Naive thymus-derived CD4-positive, alpha-beta T cell (primary cell): ENCODE results near the gene ARHGAP6. TPM values are rescaled to one million over a fixed set of nuclear protein-coding genes. Genes with fewer than 3 reads are reported as not detected.

ENCODE experiments used
- ATAC-seq: fragments of 150-1000 bp; cut with Tn5 transposase; 2 replicates; pipeline ENCODE4 v1.10.0; 2021; ENCODE audit warnings: mild to moderate bottlenecking, moderate library complexity
- CTCF ChIA-PET: fragments of 350-600 bp; sonication (Branson Sonifier 250); formaldehyde crosslinking; loops from one replicate; lab custom pipeline; 2021; ENCODE audit warnings: antibody characterized with exemption; lab: Charles Lee
- POLR2A ChIA-PET: fragments of 350-600 bp; sonication (Branson Sonifier 250); formaldehyde crosslinking; loops from one replicate; lab custom pipeline; 2021; ENCODE audit warnings: antibody characterized with exemption, inconsistent platforms; lab: Charles Lee
- DNase-seq, 9 donors: peaks; one replicate each; pipeline versions ENCODE4 v3.0.0 to v3.0.0-alpha.2; 2020 to 2022; ENCODE audit warnings: mixed read lengths in 1 of 9
- H3K27ac ChIP-seq: one replicate; pipeline ENCODE4 v1.7.0; 2013; ENCODE audit warnings: mild to moderate bottlenecking, low read depth, low read length, moderate library complexity
- H3K27me3 ChIP-seq, 2 donors: one replicate each; pipeline ENCODE4 v1.7.0; 2013; ENCODE audit warnings: low read length in 2 of 2, mild to moderate bottlenecking in 2 of 2, moderate library complexity in 2 of 2; ENCODE audit not compliant: control insufficient read depth in 2 of 2, insufficient read depth in 2 of 2
- H3K36me3 ChIP-seq, 3 experiments: 1 replicate in 2 of 3; 2 replicates in 1 of 3; pipeline ENCODE4 v1.7.0; 2013; ENCODE audit warnings: low read length in 3 of 3, mild to moderate bottlenecking in 3 of 3, moderate library complexity in 1 of 3; ENCODE audit not compliant: insufficient read depth in 3 of 3, control insufficient read depth in 2 of 3
- H3K4me1 ChIP-seq, 2 donors: one replicate each; pipeline ENCODE4 v1.7.0; 2013; ENCODE audit warnings: low read length in 2 of 2, mild to moderate bottlenecking in 2 of 2, moderate library complexity in 1 of 2; ENCODE audit not compliant: control insufficient read depth in 2 of 2, insufficient read depth in 2 of 2
- H3K4me3 ChIP-seq: 2 replicates; pipeline ENCODE4 v1.7.0; 2013; ENCODE audit warnings: mild to moderate bottlenecking, low read length
- H3K9me3 ChIP-seq, 3 experiments: 1 replicate in 2 of 3; 2 replicates in 1 of 3; pipeline ENCODE4 v1.7.0; 2013; ENCODE audit warnings: low read length in 3 of 3; ENCODE audit not compliant: control insufficient read depth in 2 of 3
- H3K27ac Mint-ChIP-seq, 9 donors: one replicate each; pipeline ENCODE4 v1.8.0; 2020 to 2022; ENCODE audit warnings: mixed read lengths in 9 of 9, mild to moderate bottlenecking in 8 of 9, moderate library complexity in 5 of 9, inconsistent platforms in 2 of 9
- H3K27me3 Mint-ChIP-seq, 5 donors: one replicate each; pipeline ENCODE4 v1.8.0; 2021 to 2022; ENCODE audit warnings: mixed read lengths in 5 of 5, mild to moderate bottlenecking in 1 of 5
- H3K36me3 Mint-ChIP-seq, 5 donors: one replicate each; pipeline ENCODE4 v1.8.0; 2020 to 2022; ENCODE audit warnings: mixed read lengths in 5 of 5, mild to moderate bottlenecking in 3 of 5, inconsistent platforms in 1 of 5
- H3K4me1 Mint-ChIP-seq, 7 donors: one replicate each; pipeline ENCODE4 v1.8.0; 2020 to 2022; ENCODE audit warnings: mixed read lengths in 7 of 7, mild to moderate bottlenecking in 3 of 7, inconsistent platforms in 1 of 7
- H3K4me3 Mint-ChIP-seq, 10 donors: one replicate each; pipeline ENCODE4 v1.8.0; 2020 to 2022; ENCODE audit warnings: mild to moderate bottlenecking in 10 of 10, mixed read lengths in 10 of 10, moderate library complexity in 6 of 10, inconsistent platforms in 2 of 10
- H3K9me3 Mint-ChIP-seq, 11 donors: one replicate each; pipeline ENCODE4 v1.8.0; 2020 to 2022; ENCODE audit warnings: mixed read lengths in 11 of 11, mild to moderate bottlenecking in 4 of 11, inconsistent platforms in 1 of 11, moderate library complexity in 1 of 11
- intact Hi-C, 2 donors: fragments of 100-400 bp; cut with micrococcal nuclease; formaldehyde crosslinking; loops; one replicate each; pipeline ENCODE4 v1.15.1; 2023
- polyA plus RNA-seq, 2 donors: library from polyadenylated mRNA; unstranded; fragments of 300-500 nt; fragmentation: Illumina TruSeq; gene quantifications; one replicate each; pipeline ENCODE4 v1.2.3, GENCODE V29; 2021
- total RNA-seq, 6 experiments: library from RNA in 5 of 6; stranded (reverse) in 5 of 6; gene quantifications; 1 replicate in 5 of 6; 2 replicates in 1 of 6; pipeline ENCODE4 v1.2.3 and lab custom pipeline; 2021 to 2026

ARHGAP6 gene
- total and polyA plus RNA-seq, 7 experiments from 2014 or later = 0.11 to 0.83 TPM; not detected in 5

DNA sequence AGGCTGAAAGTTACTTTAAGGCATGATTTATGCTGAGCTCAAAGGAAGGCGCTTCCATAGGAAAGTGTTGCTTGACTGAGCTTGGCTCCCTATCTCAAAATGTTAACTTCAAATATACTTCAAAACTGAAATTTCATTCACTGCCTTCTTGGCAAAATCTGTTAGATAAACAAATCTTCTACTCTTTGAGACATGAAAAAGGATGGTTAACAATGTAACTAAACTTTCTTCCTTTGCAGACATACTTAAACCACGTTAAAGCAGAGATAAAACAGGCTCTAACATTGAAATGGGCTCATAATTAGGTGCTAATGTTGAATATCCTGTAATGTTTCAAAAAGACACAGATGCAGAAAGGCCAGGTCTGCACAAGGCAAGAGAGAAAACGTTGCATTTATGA lies 262.1 kb downstream of the ARHGAP6 start:
- Histone ChIP-seq H3K9me3 (no peaks in the 10 kb centered on the region), H3K27me3 (no peaks in the 10 kb centered on the region), H3K4me1 (no peaks in the 10 kb centered on the region), H3K36me3 (no peaks in the 10 kb centered on the region), H3K4me3 (no peak overlapping the region), H3K27ac (no peak overlapping the region)
- peaks cover 0 to 4% (median 0%) of the 10 kb centered on the region in 5 donors for H3K27me3 Mint-ChIP-seq
- no peak overlapping the region for H3K4me3 Mint-ChIP-seq
- POLR2A ChIA-PET = no interaction called here
- peaks cover 0 to 2% (median 0%) of the 10 kb centered on the region in 11 donors for H3K9me3 Mint-ChIP-seq
- DNase-seq (no peak), ATAC-seq (no peak)
- no peaks in the 10 kb centered on the region for H3K36me3 Mint-ChIP-seq
- intact Hi-C loops = no loop called here
- no peaks in the 10 kb centered on the region for H3K4me1 Mint-ChIP-seq
- no peak overlapping the region for H3K27ac Mint-ChIP-seq
- CTCF ChIA-PET = no interaction called here

DNA sequence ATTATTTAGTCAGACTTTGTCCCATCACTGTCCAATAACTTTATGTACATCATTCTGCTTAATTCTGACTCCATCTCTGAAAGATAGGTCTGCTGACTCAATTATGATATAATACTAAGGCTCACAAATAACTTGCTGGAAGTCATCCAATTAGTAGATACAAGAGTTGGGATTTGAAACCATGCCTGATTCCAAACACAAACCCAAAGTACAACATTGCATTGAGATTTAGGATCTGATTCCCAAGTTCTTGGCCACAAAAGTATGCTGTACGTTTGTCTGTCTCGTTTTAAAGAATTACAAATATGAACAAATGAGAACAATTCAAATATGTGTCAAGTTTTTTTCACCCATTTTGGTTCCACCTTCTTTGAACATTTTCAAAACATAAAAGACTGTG lies 263.8 kb downstream of the ARHGAP6 start:
- H3K27me3 Mint-ChIP-seq = peaks cover 0 to 4% (median 0%) of the 10 kb centered on the region in 5 donors
- H3K4me3 Mint-ChIP-seq = no peak overlapping the region
- no peaks in the 10 kb centered on the region for H3K9me3 ChIP-seq
- H3K27me3 ChIP-seq = no peaks in the 10 kb centered on the region
- no peak overlapping the region for H3K4me3 ChIP-seq
- H3K27ac Mint-ChIP-seq = no peak overlapping the region
- ATAC-seq (no peak), DNase-seq (no peak)
- H3K4me1 Mint-ChIP-seq = no peaks in the 10 kb centered on the region
- intact Hi-C loops = no loop called here
- H3K36me3 ChIP-seq = no peaks in the 10 kb centered on the region
- ChIA-PET CTCF (no interaction called here), POLR2A (no interaction called here)
- no peaks in the 10 kb centered on the region for H3K4me1 ChIP-seq
- H3K27ac ChIP-seq = no peak overlapping the region
- no peaks in the 10 kb centered on the region for H3K36me3 Mint-ChIP-seq
- peaks cover 0 to 2% (median 0%) of the 10 kb centered on the region in 11 donors for H3K9me3 Mint-ChIP-seq

DNA sequence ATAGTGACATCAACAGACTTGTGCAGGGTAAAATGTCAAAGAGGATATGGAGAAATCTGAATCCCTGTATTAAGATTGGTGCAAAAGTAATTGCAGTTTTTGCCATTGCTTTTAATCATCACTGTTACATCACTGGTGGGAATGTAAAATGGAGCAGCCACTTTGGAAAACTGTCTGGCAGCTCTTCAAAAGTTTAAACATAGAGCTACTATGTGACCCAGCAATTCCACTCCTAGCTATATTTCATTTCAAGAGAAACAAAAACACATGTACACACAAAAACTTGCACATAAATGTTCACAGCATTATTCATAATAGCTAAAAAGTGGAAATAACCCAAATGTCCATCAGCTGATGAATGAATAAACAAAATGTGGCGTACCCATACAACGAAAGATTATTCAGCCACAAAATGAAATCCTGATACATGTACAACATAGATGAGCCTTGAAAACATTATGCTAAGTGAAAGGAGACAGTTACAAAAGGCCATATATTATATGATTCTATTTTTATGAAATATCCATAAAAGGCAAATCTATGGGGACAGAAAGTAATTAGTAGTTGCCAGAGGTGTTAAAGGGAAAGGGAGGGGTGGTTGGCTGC lies 266.1 kb downstream of the ARHGAP6 start:
- DNase-seq (no peak), ATAC-seq (no peak)
- no peak overlapping the region for H3K27ac Mint-ChIP-seq
- no peak overlapping the region for H3K4me3 Mint-ChIP-seq
- no peaks in the 10 kb centered on the region for H3K36me3 ChIP-seq
- H3K27me3 Mint-ChIP-seq = peaks cover 0 to 4% (median 0%) of the 10 kb centered on the region in 5 donors
- intact Hi-C loops = no loop called here
- H3K9me3 ChIP-seq = no peaks in the 10 kb centered on the region
- H3K4me1 ChIP-seq = no peaks in the 10 kb centered on the region
- ChIA-PET POLR2A (no interaction called here), CTCF (no interaction called here)
- H3K27ac ChIP-seq = no peak overlapping the region
- no peaks in the 10 kb centered on the region for H3K27me3 ChIP-seq
- peaks cover 0 to 2% (median 0%) of the 10 kb centered on the region in 11 donors for H3K9me3 Mint-ChIP-seq
- no peaks in the 10 kb centered on the region for H3K4me1 Mint-ChIP-seq
- no peak overlapping the region for H3K4me3 ChIP-seq
- H3K36me3 Mint-ChIP-seq = no peaks in the 10 kb centered on the region

DNA sequence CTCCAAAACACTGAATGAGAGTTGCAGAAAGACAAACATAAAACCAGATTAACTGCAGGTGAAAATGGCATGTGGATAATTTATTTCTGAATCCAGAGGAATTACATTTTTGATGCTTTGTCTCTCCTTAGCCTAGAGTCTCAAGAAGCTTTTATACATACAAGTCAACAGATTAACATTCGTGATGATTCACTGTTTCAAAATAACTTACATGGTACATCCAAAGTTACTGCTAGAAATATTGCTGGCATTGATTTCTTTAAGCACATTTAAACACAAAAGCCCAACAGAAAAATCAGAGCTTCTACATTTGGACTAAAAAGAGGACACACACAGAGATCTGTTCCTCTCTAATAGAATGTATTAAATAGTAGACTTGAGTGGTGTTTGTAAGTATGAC lies 266.9 kb downstream of the ARHGAP6 start:
- Mint-ChIP-seq H3K36me3 (no peaks in the 10 kb centered on the region), H3K4me3 (no peak overlapping the region), H3K27me3 (no peaks in the 10 kb centered on the region), H3K27ac (no peak overlapping the region), H3K4me1 (no peaks in the 10 kb centered on the region), H3K9me3 (no peaks in the 10 kb centered on the region)
- Histone ChIP-seq H3K4me1 (no peaks in the 10 kb centered on the region), H3K4me3 (no peak overlapping the region), H3K36me3 (no peaks in the 10 kb centered on the region), H3K9me3 (no peaks in the 10 kb centered on the region), H3K27me3 (no peaks in the 10 kb centered on the region), H3K27ac (no peak overlapping the region)
- ChIA-PET POLR2A (no interaction called here), CTCF (no interaction called here)
- DNase-seq (no peak), ATAC-seq (no peak)
- intact Hi-C loops = no loop called here

DNA sequence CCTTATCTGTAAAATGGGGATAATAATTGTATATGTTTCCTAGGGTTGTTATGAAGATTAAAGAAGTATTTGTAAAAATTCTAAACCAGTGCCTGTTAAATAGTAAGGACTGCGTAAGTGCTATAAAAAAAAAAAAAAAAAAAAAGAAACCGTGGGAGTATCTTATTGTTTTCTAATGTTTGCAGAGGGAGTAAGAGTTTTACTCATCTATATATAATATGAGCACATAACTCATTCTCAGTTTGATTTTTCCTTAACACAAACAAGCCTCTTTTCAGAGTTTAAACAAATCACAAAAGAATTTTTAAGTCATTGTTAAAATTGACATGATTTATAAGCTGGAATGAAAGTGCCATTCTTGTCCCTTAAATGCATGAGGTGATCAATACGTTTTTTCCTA lies 267.6 kb downstream of the ARHGAP6 start:
- Mint-ChIP-seq H3K36me3 (no peaks in the 10 kb centered on the region), H3K4me1 (no peaks in the 10 kb centered on the region), H3K4me3 (no peak overlapping the region), H3K27me3 (no peaks in the 10 kb centered on the region), H3K9me3 (no peaks in the 10 kb centered on the region), H3K27ac (no peak overlapping the region)
- Histone ChIP-seq H3K36me3 (no peaks in the 10 kb centered on the region), H3K27me3 (no peaks in the 10 kb centered on the region), H3K4me3 (no peak overlapping the region), H3K4me1 (no peaks in the 10 kb centered on the region), H3K27ac (no peak overlapping the region), H3K9me3 (no peaks in the 10 kb centered on the region)
- ChIA-PET POLR2A (no interaction called here), CTCF (no interaction called here)
- DNase-seq = no peak
- no peak for ATAC-seq
- intact Hi-C loops = no loop called here

DNA sequence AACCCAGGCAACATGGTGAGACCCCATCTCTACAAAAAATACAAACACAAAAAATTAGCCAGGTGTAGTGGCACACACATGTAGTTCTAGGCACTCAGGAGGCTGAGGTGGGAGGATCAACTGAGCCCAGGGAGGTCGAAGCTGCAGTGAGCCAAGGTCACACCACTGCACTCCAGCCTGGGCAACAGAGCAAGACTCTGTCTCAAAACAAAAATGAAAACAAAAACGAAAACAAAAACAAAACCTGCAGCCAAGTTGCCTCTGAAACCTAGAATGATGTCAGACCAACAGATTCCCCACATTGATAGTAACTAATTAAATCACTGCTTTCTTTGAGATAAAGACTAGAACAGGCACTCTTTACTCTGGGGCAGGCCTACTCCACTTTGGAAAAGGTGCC lies 268.0 kb downstream of the ARHGAP6 start:
- Mint-ChIP-seq H3K36me3 (no peaks in the 10 kb centered on the region), H3K27me3 (no peaks in the 10 kb centered on the region), H3K4me1 (no peaks in the 10 kb centered on the region), H3K4me3 (no peak overlapping the region), H3K27ac (no peak overlapping the region), H3K9me3 (no peaks in the 10 kb centered on the region)
- Histone ChIP-seq H3K27ac (no peak overlapping the region), H3K4me1 (no peaks in the 10 kb centered on the region), H3K27me3 (no peaks in the 10 kb centered on the region), H3K36me3 (no peaks in the 10 kb centered on the region), H3K9me3 (no peaks in the 10 kb centered on the region), H3K4me3 (no peak overlapping the region)
- no peak for DNase-seq
- ChIA-PET CTCF (no interaction called here), POLR2A (no interaction called here)
- ATAC-seq = no peak
- intact Hi-C loops = no loop called here

DNA sequence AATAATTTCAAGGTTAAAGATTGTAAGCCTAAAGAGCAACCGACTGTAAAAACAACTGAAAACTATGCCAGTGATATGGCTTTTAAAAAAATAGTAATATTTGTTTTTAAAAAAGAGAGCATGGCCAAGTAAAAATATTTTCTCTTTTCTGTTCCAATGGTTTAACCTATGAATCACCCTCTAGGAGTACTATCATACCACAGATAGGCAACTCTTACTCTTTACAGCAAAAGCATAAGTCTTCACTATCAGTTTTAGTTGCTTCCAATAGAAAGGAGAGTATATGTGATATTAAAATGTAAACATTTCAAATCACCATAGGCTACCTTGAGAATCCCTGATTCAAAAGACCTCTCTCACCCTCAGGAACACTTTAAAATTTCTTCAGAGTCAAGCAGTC lies 269.9 kb downstream of the ARHGAP6 start:
- H3K9me3 Mint-ChIP-seq = peaks cover 0 to 4% (median 0%) of the 10 kb centered on the region in 11 donors

More for the DNA sequence above, 269.9 kb downstream of the ARHGAP6 start:
- H3K36me3 Mint-ChIP-seq = no peaks in the 10 kb centered on the region
- Histone ChIP-seq H3K36me3 (no peaks in the 10 kb centered on the region), H3K4me1 (no peaks in the 10 kb centered on the region), H3K4me3 (no peak overlapping the region), H3K27ac (no peak overlapping the region), H3K9me3 (no peaks in the 10 kb centered on the region), H3K27me3 (no peaks in the 10 kb centered on the region)
- no peaks in the 10 kb centered on the region for H3K27me3 Mint-ChIP-seq
- DNase-seq = no peak
- no peak overlapping the region for H3K4me3 Mint-ChIP-seq
- ChIA-PET CTCF (no interaction called here), POLR2A (no interaction called here)
- ATAC-seq = no peak
- no peaks in the 10 kb centered on the region for H3K4me1 Mint-ChIP-seq
- intact Hi-C loops = no loop called here
- H3K27ac Mint-ChIP-seq = no peak overlapping the region
